ENCODE data around the gene DSTN. TPM values are rescaled to one million over a fixed set of nuclear protein-coding genes. Genes with fewer than 3 reads are reported as not detected.

Gene DSTN
- total RNA-seq, 1 donor from 2014 or later = 91.9 TPM

- Mint-ChIP-seq H3K9me3 (no peaks in the 10 kb centered on the region), H3K27ac (ENCODE audit: unreplicated experiment) (peak overlapping the region; percentile 73), H3K4me1 (peaks cover 36% of the 10 kb centered on the region), H3K4me3 (peak overlapping the region; percentile 93), H3K27me3 (ENCODE audit: low read depth) (peaks cover 17% of the 10 kb centered on the region), H3K36me3 (ENCODE audit: low read depth) (no peaks in the 10 kb centered on the region)
- DNase-seq (ENCODE audit: low read depth, low spot score) = peak; percentile 49
- no peak for TF ChIP-seq CTCF (conservative IDR thresholded peaks at IDR 0.05)
Measured at GRCh38 chr20:17570347-17571152, 675 bp downstream of the DSTN start.

- no peak for DNase-seq (ENCODE audit: low read depth, low spot score)
- Mint-ChIP-seq H3K36me3 (ENCODE audit: low read depth) (peaks cover 2% of the 10 kb centered on the region), H3K9me3 (no peaks in the 10 kb centered on the region), H3K4me3 (peak overlapping the region; percentile 93), H3K27me3 (ENCODE audit: low read depth) (peaks cover 16% of the 10 kb centered on the region), H3K27ac (ENCODE audit: unreplicated experiment) (no peak overlapping the region), H3K4me1 (peaks cover 36% of the 10 kb centered on the region)
- no peak for TF ChIP-seq CTCF (conservative IDR thresholded peaks at IDR 0.05)
Measured at GRCh38 chr20:17571153-17571527, 1.3 kb downstream of the DSTN start.

- H3K27me3 Mint-ChIP-seq (ENCODE audit: low read depth) = peaks cover 16% of the 10 kb centered on the region
- peak overlapping the region; percentile 61 for H3K4me3 Mint-ChIP-seq
- peaks cover 36% of the 10 kb centered on the region for H3K4me1 Mint-ChIP-seq
- TF ChIP-seq CTCF (conservative IDR thresholded peaks at IDR 0.05) = no peak
- no peaks in the 10 kb centered on the region for H3K9me3 Mint-ChIP-seq
- DNase-seq (ENCODE audit: low read depth, low spot score) = no peak
- no peak overlapping the region for H3K27ac Mint-ChIP-seq (ENCODE audit: unreplicated experiment)
- H3K36me3 Mint-ChIP-seq (ENCODE audit: low read depth) = peaks cover 3% of the 10 kb centered on the region
Measured at GRCh38 chr20:17572034-17572638, 2.3 kb downstream of the DSTN start.

- Mint-ChIP-seq H3K27me3 (ENCODE audit: low read depth) (peaks cover 8% of the 10 kb centered on the region), H3K36me3 (ENCODE audit: low read depth) (peaks cover 3% of the 10 kb centered on the region), H3K4me3 (peak overlapping the region; percentile 16), H3K9me3 (no peaks in the 10 kb centered on the region), H3K4me1 (peaks cover 29% of the 10 kb centered on the region), H3K27ac (ENCODE audit: unreplicated experiment) (no peak overlapping the region)
- no peak for TF ChIP-seq CTCF (conservative IDR thresholded peaks at IDR 0.05)
- DNase-seq (ENCODE audit: low read depth, low spot score) = no peak
Measured at GRCh38 chr20:17573463-17573862, 3.6 kb downstream of the DSTN start.

GRCh38 chr20:17576215-17576614, 6.3 kb downstream of the DSTN start:
- H3K9me3 Mint-ChIP-seq = no peaks in the 10 kb centered on the region
- TF ChIP-seq CTCF (conservative IDR thresholded peaks at IDR 0.05) = no peak
- peaks cover 3% of the 10 kb centered on the region for H3K36me3 Mint-ChIP-seq (ENCODE audit: low read depth)
- peaks cover 5% of the 10 kb centered on the region for H3K27me3 Mint-ChIP-seq (ENCODE audit: low read depth)
- H3K4me3 Mint-ChIP-seq = no peak overlapping the region
- H3K4me1 Mint-ChIP-seq = peaks cover 15% of the 10 kb centered on the region
- no peak overlapping the region for H3K27ac Mint-ChIP-seq (ENCODE audit: unreplicated experiment)
- DNase-seq (ENCODE audit: low read depth, low spot score) = no peak
